T-helper 1 cell treated with Interleukin-12 subunit alpha and Interleukin-12 subunit beta and Interleukin-4 antibody, amounts not matched to agents 30 μg/mL and 1 μg/mL, for 36 hours (primary cell): Measurements from ENCODE around the gene SYNGR3.
"Not testable (repeated sequence)": the region's sequence is repeated elsewhere in the genome, so short reads cannot be mapped to it uniquely, and the experiment has no call there.

ENCODE experiments used
- H3K27ac Mint-ChIP-seq: one replicate; pipeline ENCODE4 v1.8.0; 2021; ENCODE audit warnings: mild to moderate bottlenecking, mixed read lengths
- H3K27me3 Mint-ChIP-seq: one replicate; pipeline ENCODE4 v1.8.0; 2021; ENCODE audit warnings: low read depth, mixed read lengths
- H3K36me3 Mint-ChIP-seq: one replicate; pipeline ENCODE4 v1.8.0; 2021; ENCODE audit warnings: low read depth, mixed read lengths
- H3K4me1 Mint-ChIP-seq: one replicate; pipeline ENCODE4 v1.8.0; 2021; ENCODE audit warnings: low read depth, mixed read lengths
- H3K4me3 Mint-ChIP-seq: one replicate; pipeline ENCODE4 v1.8.0; 2021; ENCODE audit warnings: mild to moderate bottlenecking, moderate library complexity, mixed read lengths
- H3K9me3 Mint-ChIP-seq: one replicate; pipeline ENCODE4 v1.8.0; 2021; ENCODE audit warnings: mixed read lengths

SYNGR3 gene

DNA sequence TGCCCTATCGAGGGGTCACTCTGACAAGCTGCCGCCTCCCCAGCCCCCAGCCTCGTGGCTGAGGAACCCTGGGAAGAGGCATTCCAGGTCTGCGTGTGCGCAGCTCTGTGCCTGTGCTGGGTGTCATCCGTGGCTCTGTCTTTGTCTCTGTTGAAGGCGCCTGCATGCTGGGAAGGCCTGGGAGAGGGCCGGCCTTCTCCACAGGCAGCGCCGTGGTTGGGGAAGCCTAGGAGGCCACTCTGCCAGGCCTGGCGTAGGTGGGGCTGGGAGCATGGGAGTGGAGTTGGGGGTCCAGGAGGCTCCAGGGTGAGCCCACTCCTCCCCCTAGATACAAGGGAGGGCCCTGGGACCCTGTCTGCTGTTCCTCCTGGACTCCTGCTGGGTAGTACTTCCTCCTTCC, 40.3 kb downstream of the SYNGR3 start:
- Mint-ChIP-seq H3K36me3 (no peaks in the 10 kb centered on the region), H3K4me3 (no peak overlapping the region), H3K27ac (no peak overlapping the region), H3K4me1 (peaks cover 2% of the 10 kb centered on the region), H3K9me3 (no peaks in the 10 kb centered on the region), H3K27me3 (peaks cover 24% of the 10 kb centered on the region)

DNA sequence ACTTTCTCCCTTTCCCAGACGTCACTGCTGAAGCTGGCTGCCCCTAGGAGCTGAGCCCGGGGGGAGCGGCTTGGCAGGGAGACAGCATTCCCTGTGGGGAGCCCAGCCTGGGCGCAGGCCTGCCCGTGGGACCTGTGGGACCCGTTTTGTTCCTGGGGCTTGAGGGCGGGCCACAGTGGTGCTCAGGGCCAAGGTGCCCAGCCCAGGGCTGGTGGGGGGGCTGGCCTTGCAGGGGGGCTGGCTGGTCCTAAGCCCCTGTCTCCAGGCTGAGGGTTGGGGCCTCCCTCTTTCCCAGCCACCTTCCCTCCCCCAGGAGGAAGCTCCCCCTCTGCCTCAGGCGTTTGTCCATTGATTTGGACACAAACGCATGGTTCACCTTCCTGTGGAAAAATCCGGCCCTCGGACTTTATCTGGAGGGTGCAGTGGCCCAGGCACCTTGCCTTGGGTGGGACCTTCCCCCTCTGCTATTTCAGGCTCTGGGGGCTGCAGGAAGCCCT, 41.4 kb downstream of the SYNGR3 start:
- Mint-ChIP-seq H3K27ac (no peak overlapping the region), H3K27me3 (peaks cover 19% of the 10 kb centered on the region), H3K4me1 (no peaks in the 10 kb centered on the region), H3K4me3 (no peak overlapping the region), H3K36me3 (no peaks in the 10 kb centered on the region), H3K9me3 (no peaks in the 10 kb centered on the region)

DNA sequence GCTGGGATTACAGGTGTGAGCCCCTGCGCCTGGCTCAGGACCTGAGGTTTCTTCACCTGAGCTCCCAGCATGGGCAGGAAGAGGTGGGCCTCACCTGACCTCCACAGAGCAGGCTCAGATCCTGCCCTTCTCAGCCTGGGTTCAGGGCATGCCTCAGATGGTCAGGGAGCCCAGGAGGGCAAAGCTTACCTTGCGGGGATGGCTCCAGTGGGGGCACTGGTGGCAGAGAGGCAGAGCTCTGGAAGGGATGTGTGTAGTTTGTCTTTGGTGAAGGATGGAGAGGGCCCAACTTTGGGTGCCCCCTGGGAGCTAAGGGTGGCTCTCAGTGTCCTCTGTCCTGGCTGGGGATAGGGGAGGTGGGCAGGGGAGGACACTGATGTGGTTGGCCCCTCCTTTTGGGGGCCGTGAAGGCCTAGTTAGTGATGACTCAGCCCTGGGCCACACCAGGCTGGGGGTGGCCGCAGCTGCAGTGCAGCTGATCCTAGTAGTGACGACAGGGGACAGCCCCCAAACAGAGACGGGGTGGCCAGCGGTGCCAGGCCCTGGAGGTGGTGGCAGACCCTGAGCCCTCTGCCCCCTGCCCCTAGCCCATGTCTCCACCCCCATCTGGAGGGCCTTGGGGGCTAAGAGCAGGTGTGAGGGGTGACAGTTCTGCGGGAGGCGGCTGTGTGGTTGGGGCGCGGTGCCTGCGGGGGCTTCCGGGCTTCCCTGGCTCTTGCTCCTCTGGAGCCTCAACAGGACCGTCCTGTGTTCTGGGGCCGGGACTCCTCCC, 42.7 kb downstream of the SYNGR3 start:
- no peaks in the 10 kb centered on the region for H3K9me3 Mint-ChIP-seq
- no peaks in the 10 kb centered on the region for H3K36me3 Mint-ChIP-seq
- H3K27ac Mint-ChIP-seq, result no peak overlapping the region
- no peaks in the 10 kb centered on the region for H3K4me1 Mint-ChIP-seq
- peaks cover 17% of the 10 kb centered on the region for H3K27me3 Mint-ChIP-seq
- no peak overlapping the region for H3K4me3 Mint-ChIP-seq

DNA sequence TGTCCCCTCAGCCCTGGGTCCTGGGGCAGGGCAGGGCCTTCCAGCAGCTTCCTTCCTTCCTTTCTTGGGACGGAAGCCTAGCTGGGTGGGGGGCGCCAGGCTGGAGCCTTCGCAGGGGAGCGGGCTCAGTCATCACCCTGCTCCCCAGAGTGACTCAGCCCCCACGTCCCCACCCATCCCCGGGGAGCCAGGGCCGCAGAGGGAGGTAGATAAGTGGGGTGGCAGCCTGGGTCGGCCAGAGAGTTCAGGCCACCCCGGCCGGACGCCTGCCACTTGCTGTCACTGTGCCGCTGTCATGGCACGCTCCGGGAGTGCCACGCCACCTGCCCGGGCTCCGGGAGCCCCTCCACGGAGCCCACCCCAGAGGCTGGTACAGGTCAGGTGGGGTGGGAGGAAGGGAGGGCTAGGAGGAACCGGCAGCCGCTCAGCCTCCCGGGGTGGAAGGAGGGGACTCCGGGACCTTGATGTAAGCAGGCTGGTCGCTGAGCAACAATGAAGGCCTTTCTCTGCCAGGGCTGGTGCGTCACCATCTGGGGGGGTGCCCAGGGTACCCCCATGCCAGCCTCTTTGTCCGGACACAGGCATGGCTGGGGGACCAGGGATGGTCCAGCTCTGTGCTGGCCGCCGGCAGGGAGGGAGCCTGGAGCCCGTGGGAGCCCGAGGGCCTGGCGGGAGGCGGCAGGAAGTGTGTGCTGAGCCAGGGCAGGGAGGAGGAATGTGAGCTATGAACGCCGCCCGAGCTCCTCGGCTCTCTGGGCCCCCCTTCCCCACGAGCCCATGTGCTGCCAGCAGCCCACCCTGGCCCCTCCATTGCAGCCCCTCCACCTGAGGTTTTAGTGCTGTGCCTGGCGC, 43.5 kb downstream of the SYNGR3 start:
- Mint-ChIP-seq H3K9me3 (no peaks in the 10 kb centered on the region), H3K4me3 (no peak overlapping the region), H3K36me3 (no peaks in the 10 kb centered on the region), H3K4me1 (no peaks in the 10 kb centered on the region), H3K27me3 (peaks cover 9% of the 10 kb centered on the region), H3K27ac (no peak overlapping the region)

DNA sequence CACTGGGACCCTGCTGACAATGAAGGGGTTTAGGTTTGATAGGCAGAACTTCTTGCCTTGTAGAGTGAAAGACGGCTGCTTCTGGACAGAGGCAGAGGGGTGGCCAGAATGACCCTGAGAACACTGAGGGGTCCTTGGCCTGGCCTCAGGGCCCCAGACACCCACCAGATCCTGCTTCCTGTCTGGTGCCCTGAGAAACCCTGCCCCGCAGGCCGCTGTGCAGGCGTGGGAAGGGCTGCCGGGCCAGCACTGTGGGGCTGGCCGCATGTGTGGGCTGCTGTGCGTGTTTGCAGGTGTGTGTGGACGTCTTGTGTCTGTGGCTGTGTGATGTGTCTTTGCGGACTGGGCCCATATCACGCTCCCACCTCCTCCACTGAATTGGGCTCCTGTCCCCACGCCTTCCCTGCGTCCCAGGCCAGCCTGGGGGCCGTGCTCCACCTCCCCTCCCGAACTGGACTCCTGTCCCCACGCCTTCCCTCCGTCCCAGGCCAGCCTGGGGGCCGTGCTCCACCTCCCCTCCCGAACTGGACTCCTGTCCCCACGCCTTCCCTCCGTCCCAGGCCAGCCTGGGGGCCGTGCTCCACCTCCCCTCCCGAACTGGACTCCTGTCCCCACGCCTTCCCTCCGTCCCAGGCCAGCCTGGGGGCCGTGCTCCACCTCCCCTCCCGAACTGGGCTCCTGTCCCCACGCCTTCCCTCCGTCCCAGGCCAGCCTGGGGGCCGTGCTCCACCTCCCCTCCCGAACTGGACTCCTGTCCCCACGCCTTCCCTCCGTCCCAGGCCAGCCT, 44.3 kb downstream of the SYNGR3 start:
- not testable (repeated sequence) for H3K4me1 Mint-ChIP-seq, H3K36me3 Mint-ChIP-seq, H3K27ac Mint-ChIP-seq, H3K27me3 Mint-ChIP-seq, H3K9me3 Mint-ChIP-seq, H3K4me3 Mint-ChIP-seq

DNA sequence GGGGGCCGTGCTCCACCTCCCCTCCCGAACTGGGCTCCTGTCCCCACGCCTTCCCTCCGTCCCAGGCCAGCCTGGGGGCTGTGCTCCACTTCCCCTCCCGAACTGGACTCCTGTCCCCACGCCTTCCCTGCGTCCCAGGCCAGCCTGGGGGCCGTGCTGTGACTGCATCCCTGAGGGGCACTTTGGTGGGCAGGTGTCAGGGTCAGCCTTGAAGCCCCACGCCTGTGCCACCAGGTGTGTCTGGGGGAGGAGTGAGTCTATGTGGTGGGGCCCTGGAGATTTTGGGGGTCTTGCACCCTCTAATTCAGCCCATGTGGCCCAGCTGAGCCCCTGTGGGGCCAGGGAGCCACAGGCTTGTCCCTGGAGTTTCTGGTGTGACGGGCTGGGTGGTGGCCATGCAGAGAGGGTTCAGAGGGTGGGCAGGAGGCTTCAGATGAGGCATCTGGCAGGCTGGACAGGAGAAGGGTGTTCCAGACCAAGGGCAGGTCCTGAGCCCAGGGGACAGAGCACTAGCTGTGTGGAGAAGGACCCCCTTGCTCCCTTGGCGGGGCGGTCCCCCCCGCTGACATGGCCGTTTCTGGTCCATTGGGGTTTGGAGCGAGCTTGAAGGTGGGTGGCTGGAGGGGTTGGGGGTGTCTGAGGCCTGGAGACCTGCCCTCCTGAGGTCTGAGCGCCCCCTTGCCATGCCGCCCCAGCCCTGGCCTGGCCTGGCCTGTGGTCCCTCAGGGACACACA, 45.1 kb downstream of the SYNGR3 start:
- H3K36me3 Mint-ChIP-seq, result no peaks in the 10 kb centered on the region
- no peak overlapping the region for H3K4me3 Mint-ChIP-seq
- no peaks in the 10 kb centered on the region for H3K4me1 Mint-ChIP-seq
- no peaks in the 10 kb centered on the region for H3K9me3 Mint-ChIP-seq
- peaks cover 5% of the 10 kb centered on the region for H3K27me3 Mint-ChIP-seq
- no peak overlapping the region for H3K27ac Mint-ChIP-seq

DNA sequence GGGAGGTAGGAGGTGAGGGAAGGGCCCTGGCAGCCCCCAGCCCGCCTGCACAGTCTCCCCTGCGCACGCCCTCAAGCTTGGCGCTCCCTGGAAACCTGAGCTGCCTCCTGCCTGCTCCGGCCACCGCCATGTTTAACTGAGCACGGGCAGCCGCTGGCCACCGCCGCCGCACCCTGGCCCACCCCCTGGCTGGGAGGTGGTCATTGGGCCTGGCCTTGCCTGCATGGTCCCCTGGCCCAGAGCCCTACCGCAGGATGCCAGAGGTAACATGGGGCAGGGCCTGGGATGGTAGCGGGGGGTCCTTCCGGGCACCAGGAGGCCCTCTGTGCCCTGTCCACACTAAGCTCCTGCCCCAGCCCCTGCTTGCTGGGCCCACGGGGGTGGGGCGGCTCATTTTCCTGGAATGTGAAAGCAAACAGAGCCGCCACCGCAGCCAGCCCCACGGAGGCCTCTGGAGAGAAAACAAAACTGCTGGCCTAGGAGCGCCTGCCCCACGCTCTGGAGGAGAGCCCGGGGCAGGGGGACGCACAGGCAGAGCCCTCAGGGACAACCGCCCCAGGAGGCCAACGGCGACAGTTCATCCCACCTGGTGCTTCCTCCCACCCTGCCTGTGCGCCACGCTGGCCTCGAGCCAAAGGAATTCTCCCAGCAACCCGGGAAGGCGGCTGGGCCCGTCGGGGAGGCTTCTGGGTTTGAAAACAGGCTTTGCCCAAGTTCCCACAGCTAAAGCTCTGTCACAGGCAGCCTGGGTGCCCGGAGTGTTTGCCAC, 45.8 kb downstream of the SYNGR3 start:
- Mint-ChIP-seq H3K27me3 (peaks cover 5% of the 10 kb centered on the region), H3K4me1 (no peaks in the 10 kb centered on the region), H3K9me3 (no peaks in the 10 kb centered on the region), H3K27ac (no peak overlapping the region), H3K4me3 (no peak overlapping the region), H3K36me3 (no peaks in the 10 kb centered on the region)

DNA sequence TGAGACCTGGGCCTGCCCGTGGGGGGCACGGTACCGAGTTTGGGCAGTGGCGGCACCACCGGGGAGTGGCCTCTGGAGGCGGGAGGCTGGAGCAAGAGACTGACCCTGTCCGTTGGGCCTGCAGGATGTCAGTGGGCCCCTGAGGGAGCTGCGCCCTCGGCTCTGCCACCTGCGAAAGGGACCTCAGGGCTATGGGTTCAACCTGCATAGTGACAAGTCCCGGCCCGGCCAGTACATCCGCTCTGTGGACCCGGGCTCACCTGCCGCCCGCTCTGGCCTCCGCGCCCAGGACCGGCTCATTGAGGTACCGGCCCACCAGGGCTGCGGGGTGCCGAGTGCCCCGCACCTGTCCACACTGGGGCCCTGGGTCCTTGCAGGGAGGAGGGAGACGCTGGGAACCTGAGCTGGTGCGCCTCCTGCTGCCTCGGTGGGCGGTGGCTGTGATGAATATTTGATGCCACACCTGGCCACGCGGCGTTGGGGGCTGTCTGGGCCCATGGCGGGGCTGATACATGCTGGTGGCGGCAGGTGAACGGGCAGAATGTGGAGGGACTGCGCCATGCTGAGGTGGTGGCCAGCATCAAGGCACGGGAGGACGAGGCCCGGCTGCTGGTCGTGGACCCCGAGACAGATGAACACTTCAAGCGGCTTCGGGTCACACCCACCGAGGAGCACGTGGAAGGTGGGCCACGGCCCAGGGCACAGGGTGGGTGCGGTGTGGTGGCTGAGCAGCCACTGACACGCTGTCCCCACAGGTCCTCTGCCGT, 46.6 kb downstream of the SYNGR3 start:
- Mint-ChIP-seq H3K4me1 (no peaks in the 10 kb centered on the region), H3K27me3 (peaks cover 5% of the 10 kb centered on the region), H3K36me3 (no peaks in the 10 kb centered on the region), H3K27ac (no peak overlapping the region), H3K4me3 (no peak overlapping the region), H3K9me3 (no peaks in the 10 kb centered on the region)

DNA sequence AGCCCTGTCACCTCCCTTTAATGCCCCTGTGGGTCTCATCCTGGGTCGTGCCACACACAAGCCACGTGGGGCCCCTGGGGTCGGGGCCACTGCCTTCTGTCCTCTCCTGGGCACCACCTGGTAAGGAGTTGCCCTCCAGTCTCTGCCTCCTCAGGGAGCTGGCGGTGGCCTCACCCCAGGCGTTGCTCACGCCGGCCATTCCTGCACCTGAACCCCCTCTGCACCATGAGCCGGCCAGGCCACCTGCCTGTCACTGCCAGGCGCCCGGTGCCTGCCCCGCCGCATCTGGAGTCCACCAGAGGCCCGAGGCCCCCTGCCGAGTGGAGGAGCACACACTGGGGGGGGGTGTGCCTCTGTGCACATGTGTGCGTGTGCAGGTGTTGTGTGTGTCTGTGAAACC, 47.3 kb downstream of the SYNGR3 start:
- Mint-ChIP-seq H3K27ac (no peak overlapping the region), H3K9me3 (no peaks in the 10 kb centered on the region)

DNA sequence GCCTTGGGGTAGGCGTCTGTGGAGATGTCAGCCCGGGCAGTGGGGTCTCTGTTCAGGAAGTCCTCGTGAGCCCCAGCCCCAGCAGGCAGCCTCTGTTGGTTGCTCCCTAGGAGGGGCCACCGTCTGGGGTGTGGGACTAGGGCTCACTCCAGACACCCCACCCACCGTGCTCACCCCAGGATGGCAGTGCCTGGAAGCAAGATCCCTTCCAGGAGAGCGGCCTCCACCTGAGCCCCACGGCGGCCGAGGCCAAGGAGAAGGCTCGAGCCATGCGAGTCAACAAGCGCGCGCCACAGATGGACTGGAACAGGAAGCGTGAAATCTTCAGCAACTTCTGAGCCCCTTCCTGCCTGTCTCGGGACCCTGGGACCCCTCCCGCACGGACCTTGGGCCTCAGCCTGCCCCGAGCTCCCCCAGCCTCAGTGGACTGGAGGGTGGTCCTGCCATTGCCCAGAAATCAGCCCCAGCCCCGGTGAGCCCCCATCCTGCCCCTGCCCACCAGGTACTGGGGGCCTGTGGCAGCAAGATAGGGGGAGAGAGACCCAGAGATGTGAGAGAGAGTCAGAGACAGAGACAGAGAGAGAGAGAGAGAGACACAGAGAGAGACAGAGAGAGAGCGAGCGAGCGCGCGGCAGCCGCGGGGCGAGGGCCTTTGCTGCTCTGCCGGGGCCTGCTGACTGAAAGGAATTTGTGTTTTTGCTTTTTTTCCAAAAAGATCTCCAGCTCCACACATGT, 48.0 kb downstream of the SYNGR3 start:
- H3K9me3 Mint-ChIP-seq, result no peaks in the 10 kb centered on the region
- no peak overlapping the region for H3K27ac Mint-ChIP-seq
- H3K4me1 Mint-ChIP-seq, result no peaks in the 10 kb centered on the region
- H3K27me3 Mint-ChIP-seq, result no peaks in the 10 kb centered on the region
- no peaks in the 10 kb centered on the region for H3K36me3 Mint-ChIP-seq
- no peak overlapping the region for H3K4me3 Mint-ChIP-seq

More for the DNA sequence above, 47.3 kb downstream of the SYNGR3 start:
- peaks cover 5% of the 10 kb centered on the region for H3K27me3 Mint-ChIP-seq
- H3K36me3 Mint-ChIP-seq, result no peaks in the 10 kb centered on the region
- H3K4me1 Mint-ChIP-seq, result no peaks in the 10 kb centered on the region
- H3K4me3 Mint-ChIP-seq, result no peak overlapping the region

DNA sequence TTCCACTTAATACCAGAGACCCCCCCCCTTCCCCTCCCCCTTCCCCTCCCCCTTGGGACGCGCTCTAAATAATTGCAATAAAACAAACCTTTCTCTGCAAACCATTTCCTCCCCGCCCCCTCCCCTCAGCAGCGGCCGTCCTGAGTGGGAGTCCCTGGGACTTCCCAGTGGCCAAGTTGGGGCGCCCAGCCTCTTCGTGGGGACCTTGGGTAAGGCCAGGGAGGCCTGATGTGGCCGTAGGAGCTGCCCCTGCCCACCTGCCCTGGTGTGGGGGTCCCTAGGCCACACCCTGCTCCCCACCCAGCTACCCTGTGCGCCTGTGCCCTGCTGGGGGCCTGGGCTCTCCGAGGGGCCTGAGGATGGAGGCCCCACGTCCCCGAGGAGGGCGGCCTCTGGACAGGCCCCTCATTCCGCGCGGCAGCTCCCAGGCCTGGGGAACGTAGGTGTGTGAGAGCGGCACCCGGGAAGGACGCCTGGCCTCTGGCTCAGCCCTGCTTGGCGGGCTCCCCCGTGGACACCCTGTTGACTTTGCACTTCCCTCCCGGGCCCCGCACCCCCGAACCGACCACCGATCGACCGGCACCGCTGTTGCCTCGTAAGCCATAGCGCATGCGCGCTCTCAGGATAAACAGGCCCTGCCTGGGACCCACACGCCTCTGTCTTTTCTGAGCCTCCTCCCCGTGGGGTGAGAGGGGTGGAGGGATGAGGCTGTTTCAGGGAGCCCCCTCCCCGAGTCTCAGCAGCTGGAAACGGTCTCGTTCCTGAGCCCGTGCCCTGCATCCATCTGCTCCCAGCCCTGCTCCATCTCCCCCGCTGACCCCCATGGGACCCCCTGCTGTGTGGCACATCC, 48.8 kb downstream of the SYNGR3 start:
- no peak overlapping the region for H3K27ac Mint-ChIP-seq
- H3K36me3 Mint-ChIP-seq, result no peaks in the 10 kb centered on the region
- no peaks in the 10 kb centered on the region for H3K9me3 Mint-ChIP-seq
- H3K4me1 Mint-ChIP-seq, result no peaks in the 10 kb centered on the region
- H3K27me3 Mint-ChIP-seq, result no peaks in the 10 kb centered on the region
- H3K4me3 Mint-ChIP-seq, result no peak overlapping the region
